Tibial nerve (tissue), 4 donors: ENCODE results near the gene ZG16B.

Experiments
- CTCF ChIP-seq, 5 experiments: fragments of 200-600 bp in 3 of 5; fragments of 450-650 bp in 2 of 5; sonication (generic) in 3 of 5; IDR thresholded peaks; one replicate each; pipeline ENCODE4 v1.5.1; 2016 to 2019; ENCODE audit warnings: antibody characterized with exemption in 5 of 5, mild to moderate bottlenecking in 3 of 5, moderate library complexity in 2 of 5
- EP300 ChIP-seq, 2 donors: sonication (generic); formaldehyde crosslinking; IDR thresholded peaks; one replicate each; pipeline ENCODE4 v1.6.1; 2017; ENCODE audit warnings: antibody characterized with exemption in 2 of 2, mild to moderate bottlenecking in 1 of 2
- POLR2A ChIP-seq, 2 donors: fragments of 450-650 bp; IDR thresholded peaks; one replicate each; pipeline ENCODE4 v1.6.1; 2017; ENCODE audit warnings: antibody characterized with exemption in 2 of 2, mild to moderate bottlenecking in 2 of 2, moderate library complexity in 2 of 2

DNA sequence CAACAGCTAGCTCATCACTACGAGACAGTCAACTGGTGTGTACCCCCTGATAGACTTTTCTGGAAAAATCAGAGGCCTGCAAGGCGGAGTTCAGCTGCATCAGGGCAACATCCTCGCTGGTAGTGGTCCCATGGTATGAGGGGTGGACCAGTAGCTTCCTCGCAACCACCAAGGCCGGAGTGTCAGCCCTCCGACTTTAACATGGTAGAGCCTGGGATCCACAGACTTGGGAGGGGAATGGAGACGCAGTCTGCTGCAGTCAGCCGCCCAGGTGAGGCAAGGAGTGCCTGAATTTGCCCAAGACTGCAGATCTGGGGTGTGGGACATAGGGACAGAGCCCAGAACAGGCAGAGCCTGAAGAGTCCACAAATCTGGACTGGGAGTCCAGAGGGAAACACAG is 13.4 kb downstream of the ZG16B start:
- TF ChIP-seq CTCF (IDR thresholded peaks at IDR 0.05) (no peak), POLR2A (IDR thresholded peaks at IDR 0.05) (no peak), EP300 (IDR thresholded peaks at IDR 0.05) (no peak)
